ENCODE data around the gene SNW1. TPM values are rescaled to one million over a fixed set of nuclear protein-coding genes. Genes with fewer than 3 reads are reported as not detected.

Gene SNW1
- total and polyA plus RNA-seq, 2 of the 4 experiments (the other 2 are of a cell fraction): 28.2 to 30.6 TPM

GRCh38 chr14:77707355-77707723 is 53.6 kb downstream of the SNW1 start:
- H3K14ac ChIP-seq (replicated peaks; ENCODE audit: low read depth, low read length): 0 out of 2 replicates have a peak overlapping the region, but pooled peaks have one; percentile 24
- H3K4me1 ChIP-seq (ENCODE audit: control insufficient read depth, insufficient read depth, low read length): no peaks in the 10 kb centered on the region; the same call in 1 of the 2 replicates
- H3K56ac ChIP-seq (ENCODE audit: extremely low read depth, insufficient read depth, low read length): peak overlapping the region; percentile 13
- H4K5ac ChIP-seq (ENCODE audit: low read depth, low read length): peak overlapping the region; percentile 93
- ATAC-seq (ENCODE audit: low read depth): peak; percentile 59
- peak overlapping the region; percentile 31 for H2BK5ac ChIP-seq (ENCODE audit: low read depth, low read length, poor library complexity, severe bottlenecking)
- no peaks in the 10 kb centered on the region for H3K27me3 ChIP-seq (ENCODE audit: control insufficient read depth, insufficient read depth, low read length)
- H3K9me1 ChIP-seq (ENCODE audit: insufficient read depth, low read length): no peaks in the 10 kb centered on the region
- peak overlapping the region; percentile 92 for H3K4me2 ChIP-seq (ENCODE audit: low read depth, low read length)
- peak overlapping the region; percentile 70 for H3K23ac ChIP-seq (ENCODE audit: low read depth, low read length)
- DNase-seq: peak; percentile 63
- H2BK15ac ChIP-seq (ENCODE audit: low read depth, low read length): no peak overlapping the region
- H3K36me3 ChIP-seq (ENCODE audit: control insufficient read depth, insufficient read depth, low read length): peaks cover 24% of the 10 kb centered on the region
- H3K27ac ChIP-seq (ENCODE audit: insufficient read depth, low read length): peak overlapping the region; percentile 73
- dilution Hi-C loops (cut with HindIII; ENCODE audit: low sequenced_read_pairs, unreplicated experiment) (no loop called here), in situ Hi-C loops (cut with MboI; ENCODE audit: low sequenced_read_pairs) (no loop called here), intact Hi-C loops (cut with micrococcal nuclease) (loop anchor here (1.0 to 5.0 kb wide), 4 partner anchors 52 to 555 kb away; no protein-coding TSS in a partner anchor)
- H3K4ac ChIP-seq (ENCODE audit: low read depth, low read length): peak overlapping the region; percentile 36
- H3K9ac ChIP-seq (ENCODE audit: low read depth, low read length): peak overlapping the region; percentile 89
- peak overlapping the region; percentile 94 for H3K4me3 ChIP-seq (ENCODE audit: insufficient read depth, low read depth, low read length)
- 0 out of 2 replicates have a peak overlapping the region, but pooled peaks have one; percentile 59 for H4K91ac ChIP-seq (ENCODE audit: insufficient read depth, low read depth, low read length)
- no peaks in the 10 kb centered on the region for H3K9me3 ChIP-seq (ENCODE audit: control insufficient read depth, insufficient read depth, low read length)
- no TSS peak for BruUV-seq (replicated peaks)
- H3K18ac ChIP-seq (ENCODE audit: low read depth, low read length): no peak overlapping the region
- POLR2A ChIA-PET (ENCODE audit: unreplicated experiment): no interaction called here
- CTCF ChIA-PET: interaction anchor here (0.5 to 1.4 kb wide), 2 partner anchors 17 to 595 kb away, joined by 3 to 4 read pairs; no protein-coding TSS in a partner anchor
- 0% methylated on average over 3 of the region's 14 CpGs; no CpG with 5 or more reads in 1 of the 2 experiments for WGBS, 2 experiments (ENCODE audit: extremely low coverage in 2 of 2, insufficient read length in 1 of 2)
- peaks cover 11% of the 10 kb centered on the region for H4K20me1 ChIP-seq (ENCODE audit: insufficient read depth, low read length)
- peak overlapping the region; percentile 76 to 94 for H4K8ac ChIP-seq (ENCODE audit: low read depth in 2 of 2, low read length in 2 of 2)
- peaks cover 17 to 42% of the 10 kb centered on the region in 2 experiments for H3K79me1 ChIP-seq (ENCODE audit: low read depth in 1 of 2, low read length in 2 of 2)
- peak overlapping the region; percentile 96 for H2AFZ ChIP-seq (replicated peaks; ENCODE audit: low read length, poor library complexity)
- H2AK5ac ChIP-seq (ENCODE audit: low read depth, low read length): peak overlapping the region; percentile 90; the same call in 1 of the 2 replicates
- H2BK120ac ChIP-seq (ENCODE audit: low read depth, low read length): no peak overlapping the region; the same call in 1 of the 2 replicates
- H2BK20ac ChIP-seq (ENCODE audit: low read depth, low read length): no peak overlapping the region
- peak overlapping the region; percentile 68 for H2AK9ac ChIP-seq (replicated peaks; ENCODE audit: low read depth, low read length, poor library complexity)
- TF ChIP-seq CTCF (conservative IDR thresholded peaks at IDR 0.05; ENCODE audit: low read depth, low read length) (peak; percentile 49), RAD21 (IDR thresholded peaks at IDR 0.05; ENCODE audit: low read length) (peak; percentile 70), SMC3 (IDR thresholded peaks at IDR 0.05; ENCODE audit: low read depth, low read length) (peak; percentile 42), USF2 (IDR thresholded peaks at IDR 0.05; ENCODE audit: low read depth, low read length) (no peak)
- TF ChIP-seq, protein P1, sequence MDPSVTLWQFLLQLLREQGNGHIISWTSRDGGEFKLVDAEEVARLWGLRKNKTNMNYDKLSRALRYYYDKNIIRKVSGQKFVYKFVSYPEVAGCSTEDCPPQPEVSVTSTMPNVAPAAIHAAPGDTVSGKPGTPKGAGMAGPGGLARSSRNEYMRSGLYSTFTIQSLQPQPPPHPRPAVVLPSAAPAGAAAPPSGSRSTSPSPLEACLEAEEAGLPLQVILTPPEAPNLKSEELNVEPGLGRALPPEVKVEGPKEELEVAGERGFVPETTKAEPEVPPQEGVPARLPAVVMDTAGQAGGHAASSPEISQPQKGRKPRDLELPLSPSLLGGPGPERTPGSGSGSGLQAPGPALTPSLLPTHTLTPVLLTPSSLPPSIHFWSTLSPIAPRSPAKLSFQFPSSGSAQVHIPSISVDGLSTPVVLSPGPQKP (IDR thresholded peaks at IDR 0.05; ENCODE audit: borderline replicate concordance, low read depth, low read length): no peak
